ENCODE measurements around the gene HMGXB3. TPM values are rescaled to one million over a fixed set of nuclear protein-coding genes. Genes with fewer than 3 reads are reported as not detected.

Gene HMGXB3
- total RNA-seq, 1 donor from 2014 or later, result 36.8 TPM

DNA sequence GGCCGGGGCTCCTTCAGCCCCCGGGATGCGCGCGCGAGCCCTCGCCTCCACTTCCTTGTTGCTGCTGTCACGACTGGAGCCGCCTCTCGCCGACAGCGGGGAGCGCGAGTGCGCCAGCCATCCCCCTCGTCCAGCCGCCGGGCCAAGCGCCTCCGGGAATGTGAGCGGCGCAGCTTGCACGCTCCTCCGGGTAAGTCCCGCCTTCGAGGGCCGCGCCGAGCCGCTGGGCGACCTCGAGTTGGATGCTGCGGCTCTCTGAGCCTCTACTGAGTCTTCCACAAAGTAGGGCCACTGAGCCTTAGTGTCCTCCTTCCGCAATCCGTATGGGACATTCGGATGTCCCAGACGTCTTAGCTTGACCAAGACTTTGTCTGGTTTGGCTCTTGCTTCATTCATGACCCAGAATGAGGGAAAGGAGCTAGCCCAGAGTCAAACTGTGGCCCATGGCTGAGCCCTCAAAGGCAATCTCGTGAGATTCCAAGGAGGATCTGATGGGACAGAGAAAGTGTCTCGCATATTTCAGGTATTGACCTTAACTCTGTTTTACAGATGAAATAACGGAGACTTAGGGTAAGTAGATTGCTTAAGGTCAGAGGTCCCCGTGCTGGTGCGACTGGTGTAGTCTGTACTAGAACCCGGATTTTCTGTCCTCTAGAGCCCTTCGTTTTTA is 586 bp downstream of the HMGXB3 start:
- H3K27me3 Mint-ChIP-seq, result no peaks in the 10 kb centered on the region
- peaks cover 28% of the 10 kb centered on the region for H3K4me1 Mint-ChIP-seq
- H3K27ac Mint-ChIP-seq, result peak overlapping the region; percentile 89
- peak overlapping the region; percentile 95 for H3K4me3 Mint-ChIP-seq
- H3K36me3 Mint-ChIP-seq (ENCODE audit: low read depth), result peaks cover 32% of the 10 kb centered on the region
- intact Hi-C loops (cut with micrococcal nuclease), result loop anchor here (1.0 to 5.0 kb wide), 10 partner anchors 11 to 1771 kb away; partner anchors contain the start of genes CSNK1A1, G3BP1, PPARGC1B and SLC26A2
- H3K9me3 Mint-ChIP-seq, result no peaks in the 10 kb centered on the region
- TF ChIP-seq, protein P1, sequence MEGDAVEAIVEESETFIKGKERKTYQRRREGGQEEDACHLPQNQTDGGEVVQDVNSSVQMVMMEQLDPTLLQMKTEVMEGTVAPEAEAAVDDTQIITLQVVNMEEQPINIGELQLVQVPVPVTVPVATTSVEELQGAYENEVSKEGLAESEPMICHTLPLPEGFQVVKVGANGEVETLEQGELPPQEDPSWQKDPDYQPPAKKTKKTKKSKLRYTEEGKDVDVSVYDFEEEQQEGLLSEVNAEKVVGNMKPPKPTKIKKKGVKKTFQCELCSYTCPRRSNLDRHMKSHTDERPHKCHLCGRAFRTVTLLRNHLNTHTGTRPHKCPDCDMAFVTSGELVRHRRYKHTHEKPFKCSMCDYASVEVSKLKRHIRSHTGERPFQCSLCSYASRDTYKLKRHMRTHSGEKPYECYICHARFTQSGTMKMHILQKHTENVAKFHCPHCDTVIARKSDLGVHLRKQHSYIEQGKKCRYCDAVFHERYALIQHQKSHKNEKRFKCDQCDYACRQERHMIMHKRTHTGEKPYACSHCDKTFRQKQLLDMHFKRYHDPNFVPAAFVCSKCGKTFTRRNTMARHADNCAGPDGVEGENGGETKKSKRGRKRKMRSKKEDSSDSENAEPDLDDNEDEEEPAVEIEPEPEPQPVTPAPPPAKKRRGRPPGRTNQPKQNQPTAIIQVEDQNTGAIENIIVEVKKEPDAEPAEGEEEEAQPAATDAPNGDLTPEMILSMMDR (IDR thresholded peaks at IDR 0.05), result no peak
- ChIA-PET CTCF (interaction anchor here (1.1 to 2.8 kb wide), 3 partner anchors 11 to 170 kb away, joined by 3 to 10 read pairs (median 9); no protein-coding TSS in a partner anchor), POLR2A (interaction anchor here (0.6 to 2.6 kb wide), 10 partner anchors 11 to 1081 kb away, joined by 3 to 39 read pairs (median 4); partner anchors contain the start of genes CD74, CSNK1A1 and SLC26A2)
- DNase-seq (no peak), ATAC-seq (ENCODE audit: low read depth) (no peak)

DNA sequence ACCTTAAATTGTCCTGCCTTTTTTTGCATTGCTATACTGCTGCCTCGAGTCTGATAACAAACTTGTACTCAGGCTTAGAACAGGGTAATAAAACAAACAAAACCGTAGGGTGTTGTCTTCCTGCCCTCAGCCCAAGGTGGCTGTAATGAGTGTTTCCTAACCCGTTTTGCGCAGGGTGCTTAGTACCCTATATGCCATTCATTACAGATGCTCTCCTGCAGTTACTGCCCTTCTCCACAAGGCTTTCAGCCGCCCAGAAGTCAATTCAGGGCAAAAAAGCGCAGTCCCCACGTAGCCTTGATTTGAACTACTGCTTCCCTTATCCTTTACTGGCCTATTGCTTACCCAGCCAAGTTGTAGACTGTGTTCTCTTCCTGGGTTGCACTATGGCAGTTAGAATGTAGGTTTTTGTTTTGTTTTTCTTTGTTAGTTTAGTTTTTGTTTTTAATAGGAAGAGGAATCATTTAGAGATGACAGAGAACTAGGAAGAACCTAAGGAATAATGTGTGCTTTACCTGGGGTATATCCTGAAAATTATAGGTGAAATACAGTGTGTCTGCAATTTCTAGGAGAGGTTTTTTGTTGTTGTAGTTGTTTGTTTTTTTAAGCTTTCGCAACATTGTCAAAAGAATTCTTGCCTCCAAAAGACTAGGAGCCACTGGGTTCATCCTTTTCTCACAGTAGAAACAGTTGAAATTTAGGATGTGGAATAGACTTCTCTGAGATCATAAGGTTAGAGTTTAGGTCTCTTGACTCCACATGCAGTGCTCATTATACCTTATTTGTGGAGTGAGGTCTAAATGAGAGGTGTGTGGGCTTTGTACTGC is 1.3 kb downstream of the HMGXB3 start:
- no peaks in the 10 kb centered on the region for H3K9me3 Mint-ChIP-seq
- peaks cover 38% of the 10 kb centered on the region for H3K36me3 Mint-ChIP-seq (ENCODE audit: low read depth)
- peak; percentile 21 for DNase-seq
- H3K27me3 Mint-ChIP-seq, result no peaks in the 10 kb centered on the region
- H3K27ac Mint-ChIP-seq, result peak overlapping the region; percentile 89
- TF ChIP-seq, protein P1 (IDR thresholded peaks at IDR 0.05), result no peak
- POLR2A ChIA-PET, result interaction anchor here (0.6 to 2.6 kb wide), 4 partner anchors 41 to 1081 kb away, joined by 3 to 39 read pairs (median 9); partner anchors contain the start of genes CSNK1A1 and SLC26A2
- CTCF ChIA-PET, result interaction anchor here (2.8 kb wide), 1 partner anchor 168 kb away, joined by 9 read pairs; no protein-coding TSS in a partner anchor
- intact Hi-C loops (cut with micrococcal nuclease), result loop anchor here (1.0 to 5.0 kb wide), 7 partner anchors 10 to 1770 kb away; partner anchors contain the start of genes G3BP1, PPARGC1B and TCOF1
- peak; percentile 53 for ATAC-seq (ENCODE audit: low read depth)
- peak overlapping the region; percentile 95 for H3K4me3 Mint-ChIP-seq
- H3K4me1 Mint-ChIP-seq, result peaks cover 28% of the 10 kb centered on the region

DNA sequence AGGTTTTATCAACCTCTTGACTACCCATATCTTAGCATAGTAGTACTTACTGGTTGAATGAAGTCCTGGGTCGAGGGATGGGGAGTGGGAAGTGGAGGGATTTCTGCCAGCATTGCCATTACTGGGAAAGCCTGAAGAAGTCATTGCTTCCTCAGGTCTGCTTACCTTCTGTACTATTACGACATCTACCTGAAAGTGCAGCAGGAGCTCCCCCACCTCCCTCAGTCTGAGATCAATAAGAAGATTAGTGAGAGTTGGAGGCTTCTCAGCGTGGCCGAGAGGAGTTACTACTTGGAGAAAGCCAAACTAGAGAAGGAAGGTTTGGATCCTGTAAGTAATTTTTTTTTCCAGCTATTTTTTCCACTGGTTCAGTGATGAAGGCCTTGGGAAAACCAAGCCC is 5.8 kb downstream of the HMGXB3 start:
- TF ChIP-seq, protein P1 (IDR thresholded peaks at IDR 0.05), result no peak
- intact Hi-C loops (cut with micrococcal nuclease), result no loop called here
- Mint-ChIP-seq H3K36me3 (ENCODE audit: low read depth) (peaks cover 74% of the 10 kb centered on the region), H3K27me3 (no peaks in the 10 kb centered on the region), H3K9me3 (no peaks in the 10 kb centered on the region), H3K4me3 (no peak overlapping the region), H3K4me1 (peaks cover 16% of the 10 kb centered on the region), H3K27ac (no peak overlapping the region)
- CTCF ChIA-PET, result interaction anchor here (1.6 kb wide), 1 partner anchor 16 kb away, joined by 5 read pairs; no protein-coding TSS in a partner anchor
- DNase-seq (no peak), ATAC-seq (ENCODE audit: low read depth) (no peak)
- POLR2A ChIA-PET, result no interaction called here

DNA sequence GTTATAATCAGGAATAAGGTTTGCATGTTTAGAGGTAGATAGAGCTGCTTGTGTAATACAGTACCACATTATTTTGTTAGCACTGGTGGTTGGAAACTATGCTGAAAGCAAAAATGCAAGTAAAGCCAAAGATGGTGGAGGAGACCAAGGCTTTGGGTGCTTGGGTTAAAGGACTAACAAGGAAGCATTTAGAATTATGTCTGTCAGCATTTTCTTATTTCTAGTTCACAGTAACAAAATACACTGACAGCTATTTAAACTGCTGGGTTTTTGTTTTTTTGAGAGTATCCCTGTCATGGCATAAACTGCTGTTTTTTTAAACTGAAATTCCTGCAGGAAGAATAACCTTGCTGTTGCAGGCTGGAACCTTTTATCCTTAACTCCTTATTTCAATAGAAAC is 6.5 kb downstream of the HMGXB3 start:
- intact Hi-C loops (cut with micrococcal nuclease), result no loop called here
- POLR2A ChIA-PET, result no interaction called here
- H3K27ac Mint-ChIP-seq, result no peak overlapping the region
- TF ChIP-seq, protein P1 (IDR thresholded peaks at IDR 0.05), result no peak
- no peak overlapping the region for H3K4me3 Mint-ChIP-seq
- no peaks in the 10 kb centered on the region for H3K27me3 Mint-ChIP-seq
- DNase-seq (no peak), ATAC-seq (ENCODE audit: low read depth) (no peak)
- peaks cover 8% of the 10 kb centered on the region for H3K4me1 Mint-ChIP-seq
- CTCF ChIA-PET, result interaction anchor here (1.6 kb wide), 1 partner anchor 16 kb away, joined by 5 read pairs; no protein-coding TSS in a partner anchor
- peaks cover 75% of the 10 kb centered on the region for H3K36me3 Mint-ChIP-seq (ENCODE audit: low read depth)
- no peaks in the 10 kb centered on the region for H3K9me3 Mint-ChIP-seq

Data from activated B cell treated with CpG ODN at 0.5 μM for 24 hours (primary cell).